HEK293 (cell line): ENCODE results near the gene KMT2D.

Experiments used
- GFI1B ChIP-seq: fragments of 450-650 bp; formaldehyde crosslinking; IDR thresholded peaks from 2 replicates; pipeline ENCODE4 v1.5.1; 2016; ENCODE audit warnings: missing biosample characterization, missing genetic modification characterization
- MZF1 ChIP-seq: fragments of 450-650 bp; formaldehyde crosslinking; IDR thresholded peaks from 2 replicates; pipeline ENCODE4 v1.5.1; 2017; ENCODE audit warnings: missing biosample characterization, missing genetic modification characterization, borderline replicate concordance
- REPIN1 ChIP-seq: fragments of 450-650 bp; formaldehyde crosslinking; IDR thresholded peaks from 2 replicates; pipeline ENCODE4 v1.5.1; 2017; ENCODE audit warnings: missing biosample characterization, missing genetic modification characterization, low read depth
- SP2 ChIP-seq: fragments of 450-650 bp; formaldehyde crosslinking; IDR thresholded peaks from 2 replicates; pipeline ENCODE4 v1.5.1; 2016; ENCODE audit warnings: missing biosample characterization, missing genetic modification characterization
- ZBTB7A ChIP-seq: fragments of 450-650 bp; formaldehyde crosslinking; IDR thresholded peaks from 2 replicates; pipeline ENCODE4 v1.5.1; 2016; ENCODE audit warnings: low read depth, missing biosample characterization, missing genetic modification characterization
- ZBTB8A ChIP-seq: fragments of 450-650 bp; formaldehyde crosslinking; IDR thresholded peaks from 2 replicates; pipeline ENCODE4 v1.5.1; 2016; ENCODE audit warnings: missing biosample characterization, missing genetic modification characterization
- ZNF112 ChIP-seq: fragments of 450-650 bp; formaldehyde crosslinking; IDR thresholded peaks from 2 replicates; pipeline ENCODE4 v1.5.0; 2017; ENCODE audit warnings: missing biosample characterization, missing genetic modification characterization
- ZNF155 ChIP-seq: fragments of 450-650 bp; formaldehyde crosslinking; IDR thresholded peaks from 2 replicates; pipeline ENCODE4 v1.5.1; 2016; ENCODE audit warnings: missing biosample characterization, missing genetic modification characterization
- ZNF221 ChIP-seq: fragments of 450-650 bp; formaldehyde crosslinking; IDR thresholded peaks from 2 replicates; pipeline ENCODE4 v1.5.1; 2017; ENCODE audit warnings: missing biosample characterization, missing genetic modification characterization, borderline replicate concordance
- ZNF248 ChIP-seq: fragments of 450-650 bp; formaldehyde crosslinking; IDR thresholded peaks from 2 replicates; pipeline ENCODE4 v1.5.1; 2017; ENCODE audit warnings: missing biosample characterization, missing genetic modification characterization
- ZNF266 ChIP-seq: fragments of 450-650 bp; formaldehyde crosslinking; IDR thresholded peaks from 2 replicates; pipeline ENCODE4 v1.5.1; 2016; ENCODE audit warnings: missing biosample characterization, missing genetic modification characterization, low read depth
- ZNF311 ChIP-seq: fragments of 450-650 bp; formaldehyde crosslinking; IDR thresholded peaks from 2 replicates; pipeline ENCODE4 v1.5.1; 2017; ENCODE audit warnings: missing biosample characterization, missing genetic modification characterization, borderline replicate concordance
- ZNF324 ChIP-seq: fragments of 450-650 bp; formaldehyde crosslinking; IDR thresholded peaks from 2 replicates; pipeline ENCODE4 v1.5.1; 2016; ENCODE audit warnings: missing biosample characterization, missing genetic modification characterization
- ZNF514 ChIP-seq: fragments of 450-650 bp; formaldehyde crosslinking; IDR thresholded peaks from 2 replicates; pipeline ENCODE4 v1.5.1; 2016; ENCODE audit warnings: missing biosample characterization, missing genetic modification characterization
- ZNF529 ChIP-seq: fragments of 450-650 bp; formaldehyde crosslinking; IDR thresholded peaks from 2 replicates; pipeline ENCODE4 v1.5.1; 2017; ENCODE audit warnings: missing genetic modification characterization, missing biosample characterization; ENCODE audit not compliant: insufficient replicate concordance
- ZNF544 ChIP-seq: fragments of 450-650 bp; formaldehyde crosslinking; IDR thresholded peaks from 2 replicates; pipeline ENCODE4 v1.5.0; 2017; ENCODE audit warnings: missing biosample characterization, missing genetic modification characterization
- ZNF610 ChIP-seq: fragments of 450-650 bp; formaldehyde crosslinking; IDR thresholded peaks from 2 replicates; pipeline ENCODE4 v1.5.1; 2016; ENCODE audit warnings: missing biosample characterization, missing genetic modification characterization, borderline replicate concordance
- ZNF677 ChIP-seq: fragments of 450-650 bp; IDR thresholded peaks from 2 replicates; pipeline ENCODE4 v1.5.0; 2018; ENCODE audit warnings: missing biosample characterization, mild to moderate bottlenecking, missing genetic modification characterization, moderate library complexity
- ZNF785 ChIP-seq: fragments of 450-650 bp; formaldehyde crosslinking; IDR thresholded peaks from 2 replicates; pipeline ENCODE4 v1.5.1; 2016; ENCODE audit warnings: missing biosample characterization, missing genetic modification characterization
- TF ChIP-seq, protein P1 (sequence below): fragments of 450-650 bp; formaldehyde crosslinking; IDR thresholded peaks from 2 replicates; pipeline ENCODE4 v1.5.1; 2016; ENCODE audit warnings: missing biosample characterization, missing genetic modification characterization
- TF ChIP-seq, protein P2 (sequence below): fragments of 450-650 bp; formaldehyde crosslinking; IDR thresholded peaks from 2 replicates; pipeline ENCODE4 v1.5.1; 2016; ENCODE audit warnings: missing biosample characterization, missing genetic modification characterization
- TF ChIP-seq, protein P3 (sequence below): fragments of 450-650 bp; formaldehyde crosslinking; IDR thresholded peaks from 2 replicates; pipeline ENCODE4 v1.5.1; 2016; ENCODE audit warnings: missing biosample characterization, missing genetic modification characterization, borderline replicate concordance
- TF ChIP-seq, protein P4 (sequence below): fragments of 450-650 bp; formaldehyde crosslinking; IDR thresholded peaks from 2 replicates; pipeline ENCODE4 v1.5.1; 2016; ENCODE audit warnings: missing biosample characterization, missing genetic modification characterization
- TF ChIP-seq, protein P5 (sequence below): fragments of 450-650 bp; formaldehyde crosslinking; conservative IDR thresholded peaks from 2 replicates; pipeline ENCODE4 v1.5.1; 2016; ENCODE audit warnings: low read depth, missing biosample characterization, missing genetic modification characterization
- TF ChIP-seq, protein P6 (sequence below): fragments of 450-650 bp; formaldehyde crosslinking; IDR thresholded peaks from 2 replicates; pipeline ENCODE4 v1.5.1; 2016; ENCODE audit warnings: missing biosample characterization, missing genetic modification characterization

KMT2D gene

DNA sequence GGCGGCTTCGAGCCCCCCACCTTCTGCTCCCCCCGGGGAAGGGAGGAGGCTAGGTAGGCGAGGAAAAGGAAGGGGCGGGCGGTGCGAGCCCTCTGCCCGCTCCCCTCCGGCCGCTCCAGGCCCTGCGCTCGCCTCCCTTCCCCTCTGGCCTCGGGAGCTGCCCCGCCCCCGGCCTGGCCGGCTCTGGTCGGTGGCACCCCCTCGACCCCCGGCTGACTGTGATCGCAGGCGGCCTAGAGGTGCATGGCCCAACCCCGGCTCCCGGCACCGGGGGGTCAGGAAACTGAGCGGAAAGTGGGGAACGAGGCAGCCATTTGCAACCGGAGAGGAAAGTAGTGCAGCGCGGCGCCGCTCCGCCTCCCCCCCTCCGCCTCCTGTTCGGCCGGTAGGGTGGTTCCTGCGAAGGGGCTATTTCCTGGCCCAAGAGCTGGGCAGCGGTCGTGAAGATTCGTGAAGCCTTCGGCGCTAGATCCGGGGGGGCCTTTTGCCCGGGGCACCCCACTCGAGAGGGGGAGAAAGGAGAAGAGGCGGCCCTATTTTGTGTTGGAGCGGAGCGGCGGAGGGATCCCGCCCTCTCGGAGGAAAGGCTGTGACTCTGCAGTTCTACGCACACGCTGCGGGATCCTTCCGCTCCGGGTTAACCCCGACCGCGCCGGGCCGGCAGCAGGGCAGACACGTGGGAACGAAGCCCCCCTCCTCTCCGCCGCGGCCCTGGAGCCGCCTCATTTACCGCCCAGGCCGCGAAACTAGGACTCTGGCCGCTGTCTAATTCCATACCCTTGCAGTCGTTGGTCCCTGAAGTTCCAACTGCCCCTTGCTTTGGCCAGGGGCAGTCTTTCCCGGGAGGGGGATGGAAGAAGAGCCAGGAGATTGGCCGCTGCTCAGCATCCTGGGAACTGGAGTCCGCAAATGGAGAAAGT, at the start of gene KMT2D (continued):
- TF ChIP-seq ZNF248 (tag by site-specific recombination) (no peak), ZNF785 (tag by site-specific recombination) (peak; percentile 93), ZNF514 (tag by site-specific recombination) (0 out of 2 replicates have a peak, but pooled peaks have one; percentile 87), ZNF544 (tag by site-specific recombination) (no peak), ZNF311 (tag by site-specific recombination) (no peak), MZF1 (tag by site-specific recombination) (no peak), SP2 (tag by site-specific recombination) (peak; percentile 77), ZNF324 (tag by site-specific recombination) (peak; percentile 100), ZNF677 (no peak), REPIN1 (no peak), ZBTB8A (tag by site-specific recombination) (peak; percentile 91), GFI1B (peak; percentile 81), ZNF529 (no peak), ZNF610 (tag by site-specific recombination) (peak; percentile 98), ZNF221 (tag by site-specific recombination) (0 out of 2 replicates have a peak, but pooled peaks have one; percentile 8), ZBTB7A (tag by site-specific recombination) (peak; percentile 100), ZNF266 (tag by site-specific recombination) (no peak), ZNF155 (tag by site-specific recombination) (no peak), ZNF112 (tag by site-specific recombination) (no peak)
- TF ChIP-seq, protein P1, sequence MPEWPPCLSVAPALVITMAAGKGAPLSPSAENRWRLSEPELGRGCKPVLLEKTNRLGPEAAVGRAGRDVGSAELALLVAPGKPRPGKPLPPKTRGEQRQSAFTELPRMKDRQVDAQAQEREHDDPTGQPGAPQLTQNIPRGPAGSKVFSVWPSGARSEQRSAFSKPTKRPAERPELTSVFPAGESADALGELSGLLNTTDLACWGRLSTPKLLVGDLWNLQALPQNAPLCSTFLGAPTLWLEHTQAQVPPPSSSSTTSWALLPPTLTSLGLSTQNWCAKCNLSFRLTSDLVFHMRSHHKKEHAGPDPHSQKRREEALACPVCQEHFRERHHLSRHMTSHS (tag by site-specific recombination): no peak
- TF ChIP-seq, protein P2, sequence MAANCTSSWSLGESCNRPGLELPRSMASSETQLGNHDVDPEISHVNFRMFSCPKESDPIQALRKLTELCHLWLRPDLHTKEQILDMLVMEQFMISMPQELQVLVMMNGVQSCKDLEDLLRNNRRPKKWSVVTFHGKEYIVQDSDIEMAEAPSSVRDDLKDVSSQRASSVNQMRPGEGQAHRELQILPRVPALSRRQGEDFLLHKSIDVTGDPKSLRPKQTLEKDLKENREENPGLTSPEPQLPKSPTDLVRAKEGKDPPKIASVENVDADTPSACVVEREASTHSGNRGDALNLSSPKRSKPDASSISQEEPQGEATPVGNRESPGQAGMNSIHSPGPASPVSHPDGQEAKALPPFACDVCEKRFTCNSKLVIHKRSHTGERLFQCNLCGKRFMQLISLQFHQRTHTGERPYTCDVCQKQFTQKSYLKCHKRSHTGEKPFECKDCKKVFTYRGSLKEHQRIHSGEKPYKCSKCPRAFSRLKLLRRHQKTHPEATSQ (tag by site-specific recombination): peak; percentile 96
- TF ChIP-seq, protein P3, sequence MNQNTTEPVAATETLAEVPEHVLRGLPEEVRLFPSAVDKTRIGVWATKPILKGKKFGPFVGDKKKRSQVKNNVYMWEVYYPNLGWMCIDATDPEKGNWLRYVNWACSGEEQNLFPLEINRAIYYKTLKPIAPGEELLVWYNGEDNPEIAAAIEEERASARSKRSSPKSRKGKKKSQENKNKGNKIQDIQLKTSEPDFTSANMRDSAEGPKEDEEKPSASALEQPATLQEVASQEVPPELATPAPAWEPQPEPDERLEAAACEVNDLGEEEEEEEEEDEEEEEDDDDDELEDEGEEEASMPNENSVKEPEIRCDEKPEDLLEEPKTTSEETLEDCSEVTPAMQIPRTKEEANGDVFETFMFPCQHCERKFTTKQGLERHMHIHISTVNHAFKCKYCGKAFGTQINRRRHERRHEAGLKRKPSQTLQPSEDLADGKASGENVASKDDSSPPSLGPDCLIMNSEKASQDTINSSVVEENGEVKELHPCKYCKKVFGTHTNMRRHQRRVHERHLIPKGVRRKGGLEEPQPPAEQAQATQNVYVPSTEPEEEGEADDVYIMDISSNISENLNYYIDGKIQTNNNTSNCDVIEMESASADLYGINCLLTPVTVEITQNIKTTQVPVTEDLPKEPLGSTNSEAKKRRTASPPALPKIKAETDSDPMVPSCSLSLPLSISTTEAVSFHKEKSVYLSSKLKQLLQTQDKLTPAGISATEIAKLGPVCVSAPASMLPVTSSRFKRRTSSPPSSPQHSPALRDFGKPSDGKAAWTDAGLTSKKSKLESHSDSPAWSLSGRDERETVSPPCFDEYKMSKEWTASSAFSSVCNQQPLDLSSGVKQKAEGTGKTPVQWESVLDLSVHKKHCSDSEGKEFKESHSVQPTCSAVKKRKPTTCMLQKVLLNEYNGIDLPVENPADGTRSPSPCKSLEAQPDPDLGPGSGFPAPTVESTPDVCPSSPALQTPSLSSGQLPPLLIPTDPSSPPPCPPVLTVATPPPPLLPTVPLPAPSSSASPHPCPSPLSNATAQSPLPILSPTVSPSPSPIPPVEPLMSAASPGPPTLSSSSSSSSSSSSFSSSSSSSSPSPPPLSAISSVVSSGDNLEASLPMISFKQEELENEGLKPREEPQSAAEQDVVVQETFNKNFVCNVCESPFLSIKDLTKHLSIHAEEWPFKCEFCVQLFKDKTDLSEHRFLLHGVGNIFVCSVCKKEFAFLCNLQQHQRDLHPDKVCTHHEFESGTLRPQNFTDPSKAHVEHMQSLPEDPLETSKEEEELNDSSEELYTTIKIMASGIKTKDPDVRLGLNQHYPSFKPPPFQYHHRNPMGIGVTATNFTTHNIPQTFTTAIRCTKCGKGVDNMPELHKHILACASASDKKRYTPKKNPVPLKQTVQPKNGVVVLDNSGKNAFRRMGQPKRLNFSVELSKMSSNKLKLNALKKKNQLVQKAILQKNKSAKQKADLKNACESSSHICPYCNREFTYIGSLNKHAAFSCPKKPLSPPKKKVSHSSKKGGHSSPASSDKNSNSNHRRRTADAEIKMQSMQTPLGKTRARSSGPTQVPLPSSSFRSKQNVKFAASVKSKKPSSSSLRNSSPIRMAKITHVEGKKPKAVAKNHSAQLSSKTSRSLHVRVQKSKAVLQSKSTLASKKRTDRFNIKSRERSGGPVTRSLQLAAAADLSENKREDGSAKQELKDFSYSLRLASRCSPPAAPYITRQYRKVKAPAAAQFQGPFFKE: peak; percentile 75
- TF ChIP-seq, protein P4, sequence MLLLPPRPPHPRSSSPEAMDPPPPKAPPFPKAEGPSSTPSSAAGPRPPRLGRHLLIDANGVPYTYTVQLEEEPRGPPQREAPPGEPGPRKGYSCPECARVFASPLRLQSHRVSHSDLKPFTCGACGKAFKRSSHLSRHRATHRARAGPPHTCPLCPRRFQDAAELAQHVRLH: peak; percentile 95
- TF ChIP-seq, protein P5, sequence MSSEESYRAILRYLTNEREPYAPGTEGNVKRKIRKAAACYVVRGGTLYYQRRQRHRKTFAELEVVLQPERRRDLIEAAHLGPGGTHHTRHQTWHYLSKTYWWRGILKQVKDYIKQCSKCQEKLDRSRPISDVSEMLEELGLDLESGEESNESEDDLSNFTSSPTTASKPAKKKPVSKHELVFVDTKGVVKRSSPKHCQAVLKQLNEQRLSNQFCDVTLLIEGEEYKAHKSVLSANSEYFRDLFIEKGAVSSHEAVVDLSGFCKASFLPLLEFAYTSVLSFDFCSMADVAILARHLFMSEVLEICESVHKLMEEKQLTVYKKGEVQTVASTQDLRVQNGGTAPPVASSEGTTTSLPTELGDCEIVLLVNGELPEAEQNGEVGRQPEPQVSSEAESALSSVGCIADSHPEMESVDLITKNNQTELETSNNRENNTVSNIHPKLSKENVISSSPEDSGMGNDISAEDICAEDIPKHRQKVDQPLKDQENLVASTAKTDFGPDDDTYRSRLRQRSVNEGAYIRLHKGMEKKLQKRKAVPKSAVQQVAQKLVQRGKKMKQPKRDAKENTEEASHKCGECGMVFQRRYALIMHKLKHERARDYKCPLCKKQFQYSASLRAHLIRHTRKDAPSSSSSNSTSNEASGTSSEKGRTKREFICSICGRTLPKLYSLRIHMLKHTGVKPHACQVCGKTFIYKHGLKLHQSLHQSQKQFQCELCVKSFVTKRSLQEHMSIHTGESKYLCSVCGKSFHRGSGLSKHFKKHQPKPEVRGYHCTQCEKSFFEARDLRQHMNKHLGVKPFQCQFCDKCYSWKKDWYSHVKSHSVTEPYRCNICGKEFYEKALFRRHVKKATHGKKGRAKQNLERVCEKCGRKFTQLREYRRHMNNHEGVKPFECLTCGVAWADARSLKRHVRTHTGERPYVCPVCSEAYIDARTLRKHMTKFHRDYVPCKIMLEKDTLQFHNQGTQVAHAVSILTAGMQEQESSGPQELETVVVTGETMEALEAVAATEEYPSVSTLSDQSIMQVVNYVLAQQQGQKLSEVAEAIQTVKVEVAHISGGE: peak; percentile 94
- TF ChIP-seq, protein P6, sequence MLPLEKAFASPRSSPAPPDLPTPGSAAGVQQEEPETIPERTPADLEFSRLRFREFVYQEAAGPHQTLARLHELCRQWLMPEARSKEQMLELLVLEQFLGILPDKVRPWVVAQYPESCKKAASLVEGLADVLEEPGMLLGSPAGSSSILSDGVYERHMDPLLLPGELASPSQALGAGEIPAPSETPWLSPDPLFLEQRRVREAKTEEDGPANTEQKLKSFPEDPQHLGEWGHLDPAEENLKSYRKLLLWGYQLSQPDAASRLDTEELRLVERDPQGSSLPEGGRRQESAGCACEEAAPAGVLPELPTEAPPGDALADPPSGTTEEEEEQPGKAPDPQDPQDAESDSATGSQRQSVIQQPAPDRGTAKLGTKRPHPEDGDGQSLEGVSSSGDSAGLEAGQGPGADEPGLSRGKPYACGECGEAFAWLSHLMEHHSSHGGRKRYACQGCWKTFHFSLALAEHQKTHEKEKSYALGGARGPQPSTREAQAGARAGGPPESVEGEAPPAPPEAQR (tag by site-specific recombination): peak; percentile 99
